Measurements from ENCODE around the gene CRX.

- no peak for TF ChIP-seq CTCF (conservative IDR thresholded peaks at IDR 0.05; ENCODE audit: low read depth, low read length)
- TF ChIP-seq BHLHE40 (IDR thresholded peaks at IDR 0.05; ENCODE audit: low read depth, low read length), result no peak
- no peak for TF ChIP-seq POLR2A (IDR thresholded peaks at IDR 0.05; ENCODE audit: low read depth, low read length)
- TF ChIP-seq CHD1 (IDR thresholded peaks at IDR 0.05; ENCODE audit: low read depth, low read length), result no peak
- no peak for TF ChIP-seq USF2 (IDR thresholded peaks at IDR 0.05; ENCODE audit: low read depth, low read length)
- TF ChIP-seq CEBPB (IDR thresholded peaks at IDR 0.05; ENCODE audit: low read depth, low read length), result no peak
- TF ChIP-seq RCOR1 (IDR thresholded peaks at IDR 0.05; ENCODE audit: insufficient replicate concordance, low read length), result no peak
- no peak for TF ChIP-seq RAD21 (IDR thresholded peaks at IDR 0.05; ENCODE audit: low read length)
- no peak for TF ChIP-seq SMC3 (IDR thresholded peaks at IDR 0.05; ENCODE audit: low read depth, low read length)
- TF ChIP-seq MAZ (IDR thresholded peaks at IDR 0.05; ENCODE audit: borderline replicate concordance, low read depth, low read length), result no peak
- no peak for TF ChIP-seq MXI1 (IDR thresholded peaks at IDR 0.05; ENCODE audit: borderline replicate concordance, low read depth, low read length)
- TF ChIP-seq MAFK (IDR thresholded peaks at IDR 0.05; ENCODE audit: low read depth, low read length), result no peak
- no peak for TF ChIP-seq ELK1 (IDR thresholded peaks at IDR 0.05; ENCODE audit: borderline replicate concordance, low read depth, low read length)
Measured at GRCh38 chr19:47861630-47862029, 39.9 kb downstream of the CRX start.
